ENCODE results near the gene JHY.
A peak's percentile ranks its signal among the peaks of the same experiment; 100 is the strongest.

The JHY gene

GRCh38 chr11:122863704-122864326 lies 18.7 kb upstream of the JHY start:
- Histone ChIP-seq H3K36me3 (ENCODE audit: control insufficient read depth, insufficient read depth, low read length) (no peaks in the 10 kb centered on the region), H3K27me3 (replicated peaks; ENCODE audit: control insufficient read depth, insufficient read depth, low read length) (no peaks in the 10 kb centered on the region), H3K4me3 (replicated peaks; ENCODE audit: low read depth, low read length) (no peak overlapping the region)
- TF ChIP-seq CTCF (IDR thresholded peaks at IDR 0.05; ENCODE audit: insufficient read depth, low read length, poor library complexity, severe bottlenecking) = peak; percentile 83
- DNase-seq (ENCODE audit: extremely low read depth, insufficient read length) = no peak

- no peak for DNase-seq (ENCODE audit: extremely low read depth, insufficient read length)
- TF ChIP-seq CTCF (IDR thresholded peaks at IDR 0.05; ENCODE audit: insufficient read depth, low read length, poor library complexity, severe bottlenecking) = no peak
- H3K4me3 ChIP-seq (replicated peaks; ENCODE audit: low read depth, low read length) = no peak overlapping the region
- no peaks in the 10 kb centered on the region for H3K27me3 ChIP-seq (replicated peaks; ENCODE audit: control insufficient read depth, insufficient read depth, low read length)
- no peaks in the 10 kb centered on the region for H3K36me3 ChIP-seq (ENCODE audit: control insufficient read depth, insufficient read depth, low read length)
Measured at GRCh38 chr11:122864386-122865115, 18.0 kb upstream of the JHY start.

GRCh38 chr11:122869622-122870021 lies 12.9 kb upstream of the JHY start:
- Histone ChIP-seq H3K4me3 (replicated peaks; ENCODE audit: low read depth, low read length) (no peak overlapping the region), H3K27me3 (replicated peaks; ENCODE audit: control insufficient read depth, insufficient read depth, low read length) (no peaks in the 10 kb centered on the region), H3K36me3 (ENCODE audit: control insufficient read depth, insufficient read depth, low read length) (no peaks in the 10 kb centered on the region)
- no peak for DNase-seq (ENCODE audit: extremely low read depth, insufficient read length)
- no peak for TF ChIP-seq CTCF (IDR thresholded peaks at IDR 0.05; ENCODE audit: insufficient read depth, low read length, poor library complexity, severe bottlenecking)

- H3K36me3 ChIP-seq (ENCODE audit: control insufficient read depth, insufficient read depth, low read length) = no peaks in the 10 kb centered on the region
- no peaks in the 10 kb centered on the region for H3K27me3 ChIP-seq (replicated peaks; ENCODE audit: control insufficient read depth, insufficient read depth, low read length)
- TF ChIP-seq CTCF (IDR thresholded peaks at IDR 0.05; ENCODE audit: insufficient read depth, low read length, poor library complexity, severe bottlenecking) = no peak
- no peak overlapping the region for H3K4me3 ChIP-seq (replicated peaks; ENCODE audit: low read depth, low read length)
- DNase-seq (ENCODE audit: extremely low read depth, insufficient read length) = no peak
Measured at GRCh38 chr11:122871302-122871701, 11.3 kb upstream of the JHY start.

GRCh38 chr11:122872046-122872445 lies 10.5 kb upstream of the JHY start:
- no peak for DNase-seq (ENCODE audit: extremely low read depth, insufficient read length)
- H3K36me3 ChIP-seq (ENCODE audit: control insufficient read depth, insufficient read depth, low read length) = no peaks in the 10 kb centered on the region
- TF ChIP-seq CTCF (IDR thresholded peaks at IDR 0.05; ENCODE audit: insufficient read depth, low read length, poor library complexity, severe bottlenecking) = no peak
- H3K27me3 ChIP-seq (replicated peaks; ENCODE audit: control insufficient read depth, insufficient read depth, low read length) = no peaks in the 10 kb centered on the region
- no peak overlapping the region for H3K4me3 ChIP-seq (replicated peaks; ENCODE audit: low read depth, low read length)

All from GM06990 (cell line).